Effector memory CD4-positive, alpha-beta T cell (primary cell): ENCODE data around the gene CHMP4B.

Experiments used
- DNase-seq, 3 donors: peaks; one replicate each; pipeline ENCODE4 v3.0.0-alpha.2; 2020
- H3K27ac ChIP-seq: 2 replicates; pipeline ENCODE4 v1.7.0; 2013; ENCODE audit warnings: mild to moderate bottlenecking, low read length, moderate library complexity; ENCODE audit not compliant: insufficient read depth, poor library complexity, severe bottlenecking
- H3K27me3 ChIP-seq: replicated peaks from 2 replicates; pipeline ENCODE4 v1.7.0; 2013; ENCODE audit warnings: mild to moderate bottlenecking, low read length; ENCODE audit not compliant: insufficient read depth, control insufficient read depth, poor library complexity, severe bottlenecking
- H3K36me3 ChIP-seq: 2 replicates; pipeline ENCODE4 v1.7.0; 2013; ENCODE audit warnings: mild to moderate bottlenecking, low read length, moderate library complexity; ENCODE audit not compliant: control insufficient read depth, insufficient read depth
- H3K4me1 ChIP-seq: 2 replicates; pipeline ENCODE4 v1.7.0; 2013; ENCODE audit warnings: low read length, mild to moderate bottlenecking; ENCODE audit not compliant: control insufficient read depth, insufficient read depth, poor library complexity, severe bottlenecking
- H3K4me3 ChIP-seq: 2 replicates; pipeline ENCODE4 v1.7.0; 2013; ENCODE audit warnings: low read length, low read depth, mild to moderate bottlenecking; ENCODE audit not compliant: insufficient read depth, poor library complexity, severe bottlenecking
- H3K9me3 ChIP-seq: 2 replicates; pipeline ENCODE4 v1.7.0; 2013; ENCODE audit warnings: mild to moderate bottlenecking, low read length, moderate library complexity; ENCODE audit not compliant: control insufficient read depth

CHMP4B gene

DNA sequence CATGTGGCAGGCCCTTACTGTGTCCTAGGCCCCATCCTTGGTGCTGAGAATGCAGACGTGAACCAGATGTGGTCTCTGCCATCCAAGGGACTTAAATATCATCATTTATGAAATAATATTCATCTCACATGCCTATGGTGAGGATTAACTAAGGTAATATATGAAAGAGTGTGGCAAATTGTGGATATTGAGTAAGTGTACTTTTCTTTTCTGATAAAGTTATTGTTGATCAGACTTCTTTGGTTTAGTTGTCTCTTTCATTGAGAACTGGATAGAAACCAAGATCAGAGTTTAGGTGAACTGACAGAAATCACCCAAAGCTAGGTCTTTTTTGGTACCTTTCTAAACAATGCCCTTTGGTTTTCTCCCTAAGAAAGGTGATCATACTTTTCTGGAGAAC, 5.0 kb downstream of the CHMP4B start:
- no peaks in the 10 kb centered on the region for H3K9me3 ChIP-seq
- H3K4me1 ChIP-seq: peaks cover 21% of the 10 kb centered on the region
- H3K4me3 ChIP-seq: no peak overlapping the region
- DNase-seq: no peak
- H3K27ac ChIP-seq: no peak overlapping the region
- no peaks in the 10 kb centered on the region for H3K36me3 ChIP-seq
- H3K27me3 ChIP-seq: no peaks in the 10 kb centered on the region

DNA sequence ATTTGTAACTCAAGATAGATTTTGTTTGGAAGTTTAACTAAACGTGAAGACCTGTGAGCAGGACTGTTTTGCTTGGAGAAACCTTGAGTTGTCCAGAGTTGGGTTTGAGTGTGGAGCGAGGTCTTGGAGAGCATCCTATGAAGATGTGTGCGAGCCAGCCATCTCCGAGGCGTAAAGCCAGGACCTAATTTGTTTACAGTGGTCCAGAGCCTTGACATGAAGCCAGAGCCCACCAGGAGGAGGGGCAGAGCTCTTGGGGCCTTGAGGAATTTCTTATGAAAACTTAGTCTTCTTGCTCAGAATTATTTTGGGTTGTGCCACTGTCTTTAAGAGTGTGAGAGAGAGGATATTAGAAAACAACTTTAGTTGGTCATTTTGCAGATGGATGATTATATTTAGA, 6.3 kb downstream of the CHMP4B start:
- H3K36me3 ChIP-seq: no peaks in the 10 kb centered on the region
- H3K27me3 ChIP-seq: no peaks in the 10 kb centered on the region
- H3K4me3 ChIP-seq: no peak overlapping the region
- peaks cover 13% of the 10 kb centered on the region for H3K4me1 ChIP-seq
- no peak overlapping the region for H3K27ac ChIP-seq
- DNase-seq: no peak
- no peaks in the 10 kb centered on the region for H3K9me3 ChIP-seq

DNA sequence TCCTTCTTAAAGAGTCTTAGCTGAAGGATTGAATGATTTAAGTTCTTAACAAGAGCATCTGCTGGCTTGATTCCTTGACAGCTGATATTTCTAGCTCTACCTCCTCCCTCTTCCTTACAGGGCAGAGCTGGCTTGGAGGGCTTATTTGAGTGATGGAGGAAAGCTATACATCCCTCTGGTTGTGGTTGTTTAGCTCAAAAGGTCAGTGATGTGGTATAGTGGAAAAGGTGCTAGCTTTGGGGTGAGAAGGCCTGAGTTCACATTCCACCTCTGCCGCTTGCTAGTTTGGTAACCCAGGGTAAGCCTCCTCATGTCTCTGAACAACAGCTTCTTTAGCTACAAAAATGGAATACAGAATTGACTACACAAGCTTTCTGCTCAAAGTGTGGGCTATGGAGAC, 8.3 kb downstream of the CHMP4B start:
- DNase-seq: no peak
- Histone ChIP-seq H3K27ac (no peak overlapping the region), H3K4me3 (no peak overlapping the region), H3K27me3 (no peaks in the 10 kb centered on the region), H3K4me1 (peaks cover 9% of the 10 kb centered on the region), H3K9me3 (no peaks in the 10 kb centered on the region), H3K36me3 (peaks cover 6% of the 10 kb centered on the region)

DNA sequence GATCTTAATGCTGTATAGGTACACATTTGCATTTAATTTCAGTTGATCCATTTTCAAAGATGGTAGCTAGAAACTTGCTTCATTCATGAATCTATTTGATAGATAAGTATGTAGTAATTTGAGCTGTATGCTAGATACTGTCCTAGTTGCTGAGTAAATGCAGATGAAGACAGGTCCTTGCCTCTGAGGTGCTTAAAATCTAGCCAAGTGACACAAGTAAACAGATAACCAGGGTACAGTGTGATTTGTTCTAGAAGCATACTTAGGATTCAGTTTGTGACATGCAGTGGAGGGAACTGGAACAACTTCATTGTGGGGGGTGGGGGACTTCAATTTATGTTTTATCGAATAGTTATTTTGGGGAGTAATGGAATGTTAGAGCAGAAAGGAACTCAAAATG, 9.2 kb downstream of the CHMP4B start:
- no peaks in the 10 kb centered on the region for H3K27me3 ChIP-seq
- peaks cover 7% of the 10 kb centered on the region for H3K4me1 ChIP-seq
- H3K4me3 ChIP-seq: no peak overlapping the region
- H3K9me3 ChIP-seq: no peaks in the 10 kb centered on the region
- H3K36me3 ChIP-seq: peaks cover 6% of the 10 kb centered on the region
- H3K27ac ChIP-seq: no peak overlapping the region
- DNase-seq: no peak

DNA sequence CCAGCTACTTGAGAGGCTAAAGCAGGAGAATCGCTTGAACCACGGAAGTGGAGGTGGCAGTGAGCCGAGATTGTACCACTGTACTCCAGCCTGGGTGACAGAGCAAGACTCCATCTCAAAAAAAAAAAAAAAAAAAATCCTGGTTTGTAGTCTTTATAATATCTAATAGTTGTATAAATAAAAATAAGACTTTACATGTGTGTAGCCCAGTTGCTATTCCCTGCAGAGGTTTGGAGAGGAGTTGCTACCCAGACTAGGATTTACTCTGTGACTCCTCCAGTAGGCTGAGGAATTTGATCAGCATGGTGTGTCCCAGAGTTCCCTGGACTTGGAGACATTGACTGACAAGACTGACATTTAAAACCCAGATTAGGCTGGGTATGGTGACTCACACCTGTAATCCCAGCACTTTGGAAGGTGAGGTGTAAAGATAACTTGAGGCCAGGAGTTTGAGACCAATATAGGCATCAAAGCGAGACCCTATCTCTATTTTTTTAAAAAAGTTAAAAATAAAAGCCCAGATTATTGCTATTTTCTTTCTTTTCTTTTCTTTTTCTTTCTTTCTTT, 10.2 kb downstream of the CHMP4B start:
- H3K9me3 ChIP-seq: no peaks in the 10 kb centered on the region
- H3K27me3 ChIP-seq: no peaks in the 10 kb centered on the region
- H3K27ac ChIP-seq: no peak overlapping the region
- no peak overlapping the region for H3K4me3 ChIP-seq
- peaks cover 7% of the 10 kb centered on the region for H3K4me1 ChIP-seq
- peaks cover 6% of the 10 kb centered on the region for H3K36me3 ChIP-seq
- no peak for DNase-seq

DNA sequence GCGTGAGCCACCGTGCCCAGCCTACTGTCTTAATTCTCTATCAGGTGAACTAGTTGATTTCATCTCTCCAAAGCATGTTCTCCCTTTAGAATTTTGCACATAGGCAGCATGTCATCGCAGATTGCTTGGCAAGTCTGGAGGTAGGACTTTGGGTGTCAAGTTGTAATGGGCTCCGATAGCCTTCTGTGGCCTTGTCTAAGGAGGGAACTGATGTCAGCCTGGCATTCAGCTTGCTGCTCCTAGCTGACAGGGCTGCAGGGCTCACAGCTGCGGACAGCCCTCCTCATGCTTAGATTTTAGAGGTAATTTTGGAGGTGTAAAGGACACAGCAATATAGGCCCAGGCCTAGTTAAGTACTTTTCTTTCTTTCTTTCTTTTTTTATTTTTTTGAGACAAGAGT, 11.3 kb downstream of the CHMP4B start:
- H3K27ac ChIP-seq: no peak overlapping the region
- no peaks in the 10 kb centered on the region for H3K9me3 ChIP-seq
- DNase-seq: no peak
- peaks cover 7% of the 10 kb centered on the region for H3K4me1 ChIP-seq
- H3K4me3 ChIP-seq: no peak overlapping the region
- H3K36me3 ChIP-seq: peaks cover 9% of the 10 kb centered on the region
- H3K27me3 ChIP-seq: no peaks in the 10 kb centered on the region

DNA sequence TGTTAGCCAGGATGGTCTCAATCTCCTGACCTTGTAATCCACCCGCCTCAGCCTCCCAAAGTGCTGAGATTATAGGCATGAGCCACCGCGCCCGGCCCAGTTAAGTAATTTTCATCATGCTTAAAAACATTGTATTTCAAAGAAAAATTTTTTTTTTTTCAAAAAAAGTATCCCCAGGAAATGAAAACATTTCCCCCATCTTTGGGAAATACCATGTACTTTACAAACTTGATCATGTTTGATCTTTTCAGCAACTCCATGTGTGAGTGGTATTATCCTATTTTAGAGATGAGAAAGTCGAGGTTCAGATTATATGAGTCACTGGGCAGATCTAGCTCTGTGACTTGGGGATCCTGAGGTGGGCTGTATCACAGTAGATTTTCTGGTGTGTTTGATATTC, 11.8 kb downstream of the CHMP4B start:
- no peak for DNase-seq

DNA sequence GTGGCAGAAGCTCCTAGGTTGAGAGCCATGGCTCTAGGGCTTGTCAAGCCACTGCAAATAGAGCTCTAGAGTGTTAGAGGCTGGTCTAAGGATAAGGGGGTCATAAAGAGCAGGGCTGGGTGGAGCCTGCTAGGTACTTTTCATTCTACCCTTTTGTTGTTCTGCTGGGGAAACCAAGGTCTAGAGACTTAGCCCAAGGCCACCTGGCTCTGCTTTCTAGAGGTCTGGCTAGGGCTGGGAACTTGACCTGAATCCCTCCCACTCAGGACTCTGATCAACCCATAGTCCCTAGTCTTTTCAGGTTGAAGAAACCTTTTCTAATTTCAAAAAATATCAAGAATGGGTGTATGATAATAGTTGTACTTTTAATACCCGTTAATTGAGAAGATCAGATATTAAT, 13.7 kb downstream of the CHMP4B start:
- Histone ChIP-seq H3K27ac (no peak overlapping the region), H3K36me3 (peaks cover 9% of the 10 kb centered on the region), H3K4me3 (no peak overlapping the region), H3K27me3 (no peaks in the 10 kb centered on the region), H3K4me1 (peaks cover 7% of the 10 kb centered on the region), H3K9me3 (no peaks in the 10 kb centered on the region)
- no peak for DNase-seq

More for the DNA sequence above, 11.8 kb downstream of the CHMP4B start:
- Histone ChIP-seq H3K27ac (no peak overlapping the region), H3K4me3 (no peak overlapping the region), H3K4me1 (peaks cover 7% of the 10 kb centered on the region), H3K27me3 (no peaks in the 10 kb centered on the region), H3K9me3 (no peaks in the 10 kb centered on the region), H3K36me3 (peaks cover 9% of the 10 kb centered on the region)

DNA sequence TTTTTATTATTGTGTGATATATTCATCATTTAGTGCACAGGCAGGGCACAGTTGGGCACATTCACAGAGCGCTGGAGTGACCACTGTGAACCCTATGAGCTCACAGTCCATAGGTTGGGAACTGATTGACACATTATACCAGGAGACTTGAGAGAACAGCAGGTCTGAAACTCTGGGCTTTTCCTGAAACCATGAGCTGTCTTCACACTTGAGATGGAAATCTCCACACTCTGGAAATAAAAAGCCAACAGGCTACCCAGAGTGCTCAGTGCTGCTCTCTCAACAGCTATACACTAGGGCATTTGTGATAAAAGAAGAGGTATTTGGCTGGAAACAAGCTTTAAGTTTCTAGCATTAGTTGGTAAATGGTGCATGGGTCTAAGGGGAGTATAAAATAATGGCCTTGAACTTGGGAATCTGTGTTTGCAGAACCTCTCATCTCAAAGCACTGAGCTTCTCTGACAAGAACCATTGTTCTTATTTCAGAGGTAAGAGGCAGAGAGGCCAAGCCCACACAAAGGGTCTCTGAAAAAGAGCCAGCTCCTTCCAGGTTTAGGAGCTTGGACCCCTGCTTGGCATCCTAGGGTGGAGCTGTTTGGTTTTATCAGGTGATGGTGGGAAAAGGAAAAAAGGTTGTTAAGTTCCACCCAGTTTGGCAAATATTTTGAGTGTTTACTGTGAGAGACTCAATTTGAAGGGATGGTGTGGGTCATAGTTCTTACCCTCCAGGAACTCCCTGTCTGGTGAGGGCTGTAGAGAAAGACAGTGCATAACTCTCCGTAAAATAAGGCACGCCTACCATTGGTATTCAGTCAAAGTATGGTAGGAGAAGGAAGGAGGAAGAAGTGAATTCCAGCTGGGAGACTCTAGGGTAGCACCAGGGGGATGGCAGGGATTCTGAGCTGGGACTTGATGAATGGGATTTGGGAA, 14.5 kb downstream of the CHMP4B start:
- Histone ChIP-seq H3K27me3 (no peaks in the 10 kb centered on the region), H3K27ac (no peak overlapping the region)
- DNase-seq: no peak

DNA sequence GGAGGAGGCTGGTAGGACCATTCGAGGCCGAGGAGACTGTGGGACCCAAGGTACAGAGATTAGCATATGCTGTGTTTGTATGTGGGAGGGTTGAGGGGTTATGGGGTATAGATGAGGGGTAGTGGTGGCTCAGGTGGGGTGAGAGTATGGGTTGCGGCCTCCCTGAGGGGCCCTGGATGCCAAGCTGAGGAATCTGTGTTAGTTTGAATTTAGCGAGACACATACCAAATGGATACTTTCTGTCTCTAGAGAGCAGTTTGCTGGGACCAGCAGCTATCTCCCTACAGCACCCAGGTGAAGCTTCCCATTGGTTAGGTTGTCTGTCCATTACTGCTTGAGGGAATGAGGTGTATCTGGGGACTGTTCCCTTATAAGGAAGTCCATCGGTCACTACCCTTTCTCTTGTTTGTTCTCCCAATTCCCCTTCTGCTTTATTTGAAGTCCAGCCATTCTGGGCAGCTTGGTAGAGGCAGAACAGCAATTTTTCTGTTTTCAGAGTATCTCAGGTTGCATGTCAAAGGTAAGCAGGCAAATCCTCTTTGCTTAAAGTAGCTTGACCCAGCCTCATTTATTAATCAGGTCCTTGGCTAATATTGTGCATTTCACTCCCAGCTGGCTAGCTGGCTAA, 15.2 kb downstream of the CHMP4B start:
- H3K4me3 ChIP-seq: no peak overlapping the region
- peaks cover 9% of the 10 kb centered on the region for H3K36me3 ChIP-seq
- H3K4me1 ChIP-seq: peaks cover 7% of the 10 kb centered on the region
- H3K27me3 ChIP-seq: no peaks in the 10 kb centered on the region
- H3K27ac ChIP-seq: no peak overlapping the region
- H3K9me3 ChIP-seq: no peaks in the 10 kb centered on the region
- DNase-seq: no peak

More for the DNA sequence above, 14.5 kb downstream of the CHMP4B start:
- Histone ChIP-seq H3K4me1 (peaks cover 7% of the 10 kb centered on the region), H3K36me3 (peaks cover 9% of the 10 kb centered on the region), H3K9me3 (no peaks in the 10 kb centered on the region), H3K4me3 (no peak overlapping the region)
